Panc1 (cell line): ENCODE measurements around the gene PDE6A. TPM values are rescaled to one million over a fixed set of nuclear protein-coding genes. Genes with fewer than 3 reads are reported as not detected.

Experiments
- ATAC-seq: fragments of 200-7000 bp; cut with Tn5 transposase; 2 replicates; pipeline ENCODE4 v1.9.1; 2020; ENCODE audit warnings: mild to moderate bottlenecking, moderate library complexity
- BruUV-seq: library from RNA; stranded (reverse); fragments of 400-500 nt; replicated peaks from 2 replicates; lab custom pipeline; 2021; lab: Mats Ljungman, UMichigan
- CTCF ChIA-PET: fragments of 300-600 bp; sonication (Branson Sonifier 250); formaldehyde crosslinking; loops from one replicate; lab custom pipeline; 2022; ENCODE audit warnings: antibody characterized with exemption; lab: Charles Lee
- POLR2A ChIA-PET: fragments of 300-600 bp; sonication (Branson Sonifier 250); formaldehyde crosslinking; loops from one replicate; lab custom pipeline; 2022; ENCODE audit warnings: antibody characterized with exemption; lab: Charles Lee
- DNase-seq: peaks from one replicate; pipeline ENCODE4 v3.0.0-alpha.2; 2010; ENCODE audit warnings: low read depth, low spot score
- H3K27ac ChIP-seq: 2 replicates; pipeline ENCODE4 v1.5.1; 2011; ENCODE audit warnings: mild to moderate bottlenecking, low read length, inconsistent platforms
- H3K27me3 ChIP-seq: fragments of 200-500 bp; sonication (Bioruptor generic); 2 replicates; pipeline ENCODE4 v1.6.0; 2014; ENCODE audit warnings: low read length, inconsistent platforms; ENCODE audit not compliant: control insufficient read depth, insufficient read depth
- H3K36me3 ChIP-seq: fragments of 200-500 bp; sonication (Bioruptor generic); 2 replicates; pipeline ENCODE4 v1.5.1; 2014; ENCODE audit warnings: inconsistent platforms, mild to moderate bottlenecking, low read length, moderate library complexity; ENCODE audit not compliant: control insufficient read depth, insufficient read depth
- H3K4me1 ChIP-seq: 2 replicates; pipeline ENCODE4 v1.5.1; 2011; ENCODE audit warnings: inconsistent platforms, mild to moderate bottlenecking, low read length, moderate library complexity; ENCODE audit not compliant: control insufficient read depth, insufficient read depth
- H3K4me3 ChIP-seq, 2 experiments: 2 replicates each; pipeline ENCODE4 v1.5.1; 2011 to 2012; ENCODE audit warnings: low read depth in 2 of 2, low read length in 2 of 2, mild to moderate bottlenecking in 2 of 2, inconsistent platforms in 1 of 2, moderate library complexity in 1 of 2
- H3K9me3 ChIP-seq: fragments of 200-500 bp; sonication (Bioruptor generic); 2 replicates; pipeline ENCODE4 v1.5.1; 2014; ENCODE audit warnings: low read depth, mild to moderate bottlenecking, inconsistent platforms, low read length, moderate library complexity; ENCODE audit not compliant: control insufficient read depth, insufficient read depth
- SIN3A ChIP-seq: IDR thresholded peaks from 2 replicates; pipeline ENCODE4 v1.6.1; 2012; ENCODE audit warnings: low read depth, mild to moderate bottlenecking, low read length, moderate library complexity, borderline replicate concordance; ENCODE audit not compliant: insufficient read depth
- in situ Hi-C: cut with HindIII; loops from 2 replicates; pipeline ENCODE4 v1.10.0; 2016; ENCODE audit warnings: low sequenced_read_pairs, low pct_unique_long_range_greater_than_20kb
- intact Hi-C: fragments of 100-400 bp; cut with micrococcal nuclease; formaldehyde crosslinking; loops from one replicate; pipeline ENCODE4 v1.10.0; 2022; ENCODE audit not compliant: unreplicated experiment
- total RNA-seq: library from RNA; stranded (reverse); gene quantifications from one replicate; pipeline ENCODE4 v1.2.1, GENCODE V29; 2021; ENCODE audit not compliant: unreplicated experiment
- TF ChIP-seq, protein P1 (sequence below): fragments of 450-650 bp; IDR thresholded peaks from 2 replicates; pipeline ENCODE4 v1.5.1; 2017; ENCODE audit warnings: mild to moderate bottlenecking
- TF ChIP-seq, protein P2 (sequence below), 2 experiments: IDR thresholded peaks; 2 replicates each; pipeline ENCODE4 v1.6.1; 2011 to 2012; ENCODE audit warnings: low read depth in 2 of 2, control low read depth in 1 of 2, low read length in 1 of 2, mild to moderate bottlenecking in 1 of 2, moderate library complexity in 1 of 2; ENCODE audit not compliant: insufficient read depth in 1 of 2

Gene PDE6A
- total RNA-seq, 1 experiment from 2014 or later: 0.33 TPM

DNA sequence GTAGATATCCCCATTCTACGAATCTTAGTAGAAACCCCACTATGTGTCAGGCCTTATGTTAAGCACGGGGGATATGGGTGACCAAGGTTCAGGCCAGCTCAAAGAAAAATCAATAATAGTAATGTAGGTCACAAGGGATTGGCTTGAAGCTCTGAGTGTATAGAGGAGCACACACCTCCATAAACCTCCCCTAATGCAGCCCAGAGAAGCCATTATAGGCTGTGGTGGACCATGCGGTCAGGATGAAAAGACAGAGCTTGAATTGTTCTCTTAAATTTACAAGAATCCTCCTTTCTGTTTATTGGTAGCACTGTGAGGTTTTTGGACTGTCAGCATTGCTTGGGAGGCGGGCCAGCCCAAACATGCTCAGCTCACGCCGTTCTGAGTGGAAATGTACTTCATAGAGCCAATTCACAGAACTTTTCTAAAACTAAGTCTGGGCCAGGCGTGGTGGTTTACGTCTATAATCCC is 9.1 kb downstream of the PDE6A start:
- intact Hi-C loops (no loop called here), in situ Hi-C loops (no loop called here)
- Histone ChIP-seq H3K36me3 (no peaks in the 10 kb centered on the region), H3K27me3 (no peaks in the 10 kb centered on the region), H3K4me1 (peaks cover 53% of the 10 kb centered on the region), H3K27ac (peak overlapping the region; percentile 98), H3K4me3 (no peak overlapping the region), H3K9me3 (no peaks in the 10 kb centered on the region)
- DNase-seq (no peak), ATAC-seq (no peak)
- CTCF ChIA-PET: interaction anchor here (1.1 to 1.8 kb wide), 2 partner anchors 23 to 33 kb away, joined by 5 to 11 read pairs; no protein-coding TSS in a partner anchor
- POLR2A ChIA-PET: no interaction called here
- no TSS peak for BruUV-seq
- TF ChIP-seq, protein P1, sequence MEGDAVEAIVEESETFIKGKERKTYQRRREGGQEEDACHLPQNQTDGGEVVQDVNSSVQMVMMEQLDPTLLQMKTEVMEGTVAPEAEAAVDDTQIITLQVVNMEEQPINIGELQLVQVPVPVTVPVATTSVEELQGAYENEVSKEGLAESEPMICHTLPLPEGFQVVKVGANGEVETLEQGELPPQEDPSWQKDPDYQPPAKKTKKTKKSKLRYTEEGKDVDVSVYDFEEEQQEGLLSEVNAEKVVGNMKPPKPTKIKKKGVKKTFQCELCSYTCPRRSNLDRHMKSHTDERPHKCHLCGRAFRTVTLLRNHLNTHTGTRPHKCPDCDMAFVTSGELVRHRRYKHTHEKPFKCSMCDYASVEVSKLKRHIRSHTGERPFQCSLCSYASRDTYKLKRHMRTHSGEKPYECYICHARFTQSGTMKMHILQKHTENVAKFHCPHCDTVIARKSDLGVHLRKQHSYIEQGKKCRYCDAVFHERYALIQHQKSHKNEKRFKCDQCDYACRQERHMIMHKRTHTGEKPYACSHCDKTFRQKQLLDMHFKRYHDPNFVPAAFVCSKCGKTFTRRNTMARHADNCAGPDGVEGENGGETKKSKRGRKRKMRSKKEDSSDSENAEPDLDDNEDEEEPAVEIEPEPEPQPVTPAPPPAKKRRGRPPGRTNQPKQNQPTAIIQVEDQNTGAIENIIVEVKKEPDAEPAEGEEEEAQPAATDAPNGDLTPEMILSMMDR: no peak
- TF ChIP-seq SIN3A: no peak

DNA sequence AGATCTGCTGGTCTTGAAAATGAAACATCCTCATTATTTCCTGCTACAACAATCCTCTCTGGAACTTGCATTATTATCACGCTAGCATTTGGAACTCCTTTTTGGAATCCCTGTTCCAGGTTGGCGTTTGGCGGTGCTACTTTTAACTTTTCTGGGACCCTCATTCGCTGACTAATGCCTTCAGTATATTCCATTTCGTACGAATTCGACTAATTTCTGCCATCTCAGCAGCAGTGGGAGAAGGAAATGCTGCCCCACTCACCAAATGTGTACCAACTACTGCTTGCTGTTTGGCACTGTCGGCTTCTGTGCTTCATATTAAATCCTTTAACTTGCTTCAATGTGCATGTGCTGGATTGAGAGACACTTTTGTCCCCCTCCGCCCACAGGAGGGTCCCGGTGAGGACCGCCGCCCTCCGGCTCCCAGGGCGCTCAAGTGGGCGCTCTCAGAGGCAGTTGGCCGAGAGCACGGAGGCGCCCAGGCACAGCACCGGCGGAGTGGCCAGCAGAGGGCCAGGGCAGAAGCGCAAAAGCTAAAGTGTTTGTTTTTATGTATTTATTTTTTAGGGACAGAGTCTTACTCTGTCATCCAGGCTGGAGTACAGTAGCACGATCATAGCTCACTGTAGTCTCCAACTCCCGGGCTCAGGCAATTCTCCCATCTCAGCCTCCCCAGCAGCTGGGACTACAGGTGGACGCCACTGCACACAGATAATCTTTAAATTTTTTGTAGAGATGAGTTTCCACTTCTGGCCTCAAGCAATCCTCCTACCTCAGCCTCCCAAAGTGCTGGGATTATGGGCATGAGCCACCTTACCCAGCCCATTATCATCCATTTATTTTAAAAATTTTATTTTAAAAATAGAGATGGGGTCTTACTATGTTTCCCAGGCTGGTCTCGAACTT is 11.9 kb downstream of the PDE6A start:
- TF ChIP-seq, protein P1: peak; percentile 83
- TF ChIP-seq SIN3A: no peak
- Histone ChIP-seq H3K4me3 (peak overlapping the region; percentile 34 to 58), H3K27me3 (no peaks in the 10 kb centered on the region), H3K27ac (peak overlapping the region; percentile 91), H3K4me1 (peaks cover 34% of the 10 kb centered on the region), H3K9me3 (no peaks in the 10 kb centered on the region), H3K36me3 (no peaks in the 10 kb centered on the region)
- CTCF ChIA-PET: interaction anchor here (0.6 to 1.7 kb wide), 2 partner anchors 24 to 27 kb away, joined by 3 to 7 read pairs; partner anchors contain the start of gene SLC26A2
- DNase-seq: peak; percentile 35
- intact Hi-C loops: no loop called here
- POLR2A ChIA-PET: interaction anchor here (0.6 to 1.3 kb wide), 2 partner anchors 28 to 344 kb away, joined by 3 to 8 read pairs; partner anchors contain the start of gene SLC26A2
- in situ Hi-C loops: no loop called here
- peak; percentile 72 for ATAC-seq
- BruUV-seq: no TSS peak

DNA sequence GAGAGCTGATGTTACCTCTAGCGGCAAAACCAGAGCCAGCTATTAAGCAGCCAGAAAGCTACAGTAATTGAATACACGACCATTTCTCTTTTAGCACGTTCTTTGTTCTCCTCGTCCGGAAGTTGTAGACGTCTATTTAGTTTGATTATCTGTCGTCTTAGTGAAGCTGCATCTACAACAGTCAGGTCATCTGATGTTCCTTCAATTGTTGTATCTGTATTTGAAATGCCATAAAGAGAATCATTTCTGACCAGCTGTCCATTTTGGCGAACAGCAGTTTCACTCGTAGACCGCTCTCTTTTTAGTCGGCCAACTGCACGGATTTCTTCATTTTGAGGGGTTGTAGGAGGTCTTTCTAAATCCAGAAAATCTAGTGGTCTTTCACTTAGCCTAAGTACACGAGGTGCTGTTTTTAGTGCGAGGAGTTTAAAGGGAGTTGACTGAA is 12.6 kb downstream of the PDE6A start:
- H3K9me3 ChIP-seq: no peaks in the 10 kb centered on the region
- peak overlapping the region; percentile 34 to 58 for H3K4me3 ChIP-seq
- ChIA-PET CTCF (interaction anchor here (0.6 to 1.7 kb wide), 2 partner anchors 25 to 28 kb away, joined by 3 to 7 read pairs; partner anchors contain the start of gene SLC26A2), POLR2A (no interaction called here)
- H3K27ac ChIP-seq: peak overlapping the region; percentile 91
- TF ChIP-seq, protein P2, sequence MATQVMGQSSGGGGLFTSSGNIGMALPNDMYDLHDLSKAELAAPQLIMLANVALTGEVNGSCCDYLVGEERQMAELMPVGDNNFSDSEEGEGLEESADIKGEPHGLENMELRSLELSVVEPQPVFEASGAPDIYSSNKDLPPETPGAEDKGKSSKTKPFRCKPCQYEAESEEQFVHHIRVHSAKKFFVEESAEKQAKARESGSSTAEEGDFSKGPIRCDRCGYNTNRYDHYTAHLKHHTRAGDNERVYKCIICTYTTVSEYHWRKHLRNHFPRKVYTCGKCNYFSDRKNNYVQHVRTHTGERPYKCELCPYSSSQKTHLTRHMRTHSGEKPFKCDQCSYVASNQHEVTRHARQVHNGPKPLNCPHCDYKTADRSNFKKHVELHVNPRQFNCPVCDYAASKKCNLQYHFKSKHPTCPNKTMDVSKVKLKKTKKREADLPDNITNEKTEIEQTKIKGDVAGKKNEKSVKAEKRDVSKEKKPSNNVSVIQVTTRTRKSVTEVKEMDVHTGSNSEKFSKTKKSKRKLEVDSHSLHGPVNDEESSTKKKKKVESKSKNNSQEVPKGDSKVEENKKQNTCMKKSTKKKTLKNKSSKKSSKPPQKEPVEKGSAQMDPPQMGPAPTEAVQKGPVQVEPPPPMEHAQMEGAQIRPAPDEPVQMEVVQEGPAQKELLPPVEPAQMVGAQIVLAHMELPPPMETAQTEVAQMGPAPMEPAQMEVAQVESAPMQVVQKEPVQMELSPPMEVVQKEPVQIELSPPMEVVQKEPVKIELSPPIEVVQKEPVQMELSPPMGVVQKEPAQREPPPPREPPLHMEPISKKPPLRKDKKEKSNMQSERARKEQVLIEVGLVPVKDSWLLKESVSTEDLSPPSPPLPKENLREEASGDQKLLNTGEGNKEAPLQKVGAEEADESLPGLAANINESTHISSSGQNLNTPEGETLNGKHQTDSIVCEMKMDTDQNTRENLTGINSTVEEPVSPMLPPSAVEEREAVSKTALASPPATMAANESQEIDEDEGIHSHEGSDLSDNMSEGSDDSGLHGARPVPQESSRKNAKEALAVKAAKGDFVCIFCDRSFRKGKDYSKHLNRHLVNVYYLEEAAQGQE (IDR thresholded peaks at IDR 0.05; ENCODE audit: insufficient read depth in 1 of 2, low read depth in 2 of 2, low read length in 1 of 2): no peak
- intact Hi-C loops: no loop called here
- H3K36me3 ChIP-seq: no peaks in the 10 kb centered on the region
- in situ Hi-C loops: no loop called here
- H3K27me3 ChIP-seq: no peaks in the 10 kb centered on the region
- BruUV-seq: no TSS peak
- DNase-seq (peak; percentile 42), ATAC-seq (peak; percentile 13; the same call in 1 of the 2 replicates)
- peaks cover 27% of the 10 kb centered on the region for H3K4me1 ChIP-seq
